Rectal smooth muscle tissue (tissue), 1 donor: ENCODE data around the gene SSC5D.
"Not testable (repeated sequence)": the region's sequence is repeated elsewhere in the genome, so short reads cannot be mapped to it uniquely, and the experiment has no call there.

Experiments used
- H3K27ac ChIP-seq: one replicate; pipeline ENCODE4 v1.7.0; 2013; ENCODE audit warnings: low read depth, low read length, inconsistent platforms
- H3K27me3 ChIP-seq: one replicate; pipeline ENCODE4 v1.7.0; 2013; ENCODE audit warnings: low read length; ENCODE audit not compliant: control insufficient read depth, insufficient read depth
- H3K36me3 ChIP-seq: one replicate; pipeline ENCODE4 v1.7.0; 2013; ENCODE audit warnings: low read length; ENCODE audit not compliant: control insufficient read depth, insufficient read depth
- H3K4me1 ChIP-seq: one replicate; pipeline ENCODE4 v1.7.0; 2013; ENCODE audit warnings: low read length; ENCODE audit not compliant: control insufficient read depth, insufficient read depth
- H3K4me3 ChIP-seq: one replicate; pipeline ENCODE4 v1.7.0; 2013; ENCODE audit warnings: low read length
- H3K9ac ChIP-seq: one replicate; pipeline ENCODE4 v1.7.0; 2013; ENCODE audit warnings: low read length

Gene SSC5D

GRCh38 chr19:55448175-55448490, 40.1 kb upstream of the SSC5D start:
- H3K36me3 ChIP-seq, H3K4me1 ChIP-seq, H3K9ac ChIP-seq, H3K27ac ChIP-seq, H3K4me3 ChIP-seq: not testable (repeated sequence)
- H3K27me3 ChIP-seq = peaks cover 37% of the 10 kb centered on the region

DNA sequence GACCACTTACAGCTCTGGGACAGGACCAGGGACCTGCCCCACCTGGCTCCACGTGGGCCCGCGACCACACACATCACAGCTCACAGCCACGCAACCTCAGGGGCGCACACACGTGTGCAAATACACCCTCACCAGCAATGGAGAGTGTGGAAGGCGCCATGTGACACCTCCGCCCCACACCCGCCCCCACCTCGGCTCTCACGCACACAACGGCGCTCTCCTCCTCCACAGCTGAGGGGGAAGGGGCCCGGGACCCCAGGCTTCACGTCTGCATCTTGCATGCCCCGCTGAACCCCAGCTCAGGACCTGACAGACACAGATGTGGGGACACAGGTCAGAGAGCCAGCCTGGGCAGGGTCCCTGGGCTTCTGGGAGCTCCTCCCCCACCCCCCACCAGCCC, 38.8 kb upstream of the SSC5D start:
- H3K4me1 ChIP-seq = peaks cover 3% of the 10 kb centered on the region
- H3K36me3 ChIP-seq = no peaks in the 10 kb centered on the region
- no peak overlapping the region for H3K4me3 ChIP-seq
- peaks cover 26% of the 10 kb centered on the region for H3K27me3 ChIP-seq
- H3K27ac ChIP-seq = no peak overlapping the region
- no peak overlapping the region for H3K9ac ChIP-seq

- H3K27me3 ChIP-seq = peaks cover 19% of the 10 kb centered on the region
- H3K4me3 ChIP-seq = peak overlapping the region; percentile 27
- no peak overlapping the region for H3K27ac ChIP-seq
- peaks cover 4% of the 10 kb centered on the region for H3K36me3 ChIP-seq
- H3K4me1 ChIP-seq = peaks cover 3% of the 10 kb centered on the region
- H3K9ac ChIP-seq = no peak overlapping the region
Observed at GRCh38 chr19:55451163-55451964, 36.9 kb upstream of the SSC5D start.

- Histone ChIP-seq H3K27me3 (peaks cover 19% of the 10 kb centered on the region), H3K4me1 (peaks cover 3% of the 10 kb centered on the region), H3K36me3 (peaks cover 5% of the 10 kb centered on the region), H3K27ac (no peak overlapping the region), H3K4me3 (no peak overlapping the region), H3K9ac (no peak overlapping the region)
Observed at GRCh38 chr19:55451965-55452748, 36.1 kb upstream of the SSC5D start.

DNA sequence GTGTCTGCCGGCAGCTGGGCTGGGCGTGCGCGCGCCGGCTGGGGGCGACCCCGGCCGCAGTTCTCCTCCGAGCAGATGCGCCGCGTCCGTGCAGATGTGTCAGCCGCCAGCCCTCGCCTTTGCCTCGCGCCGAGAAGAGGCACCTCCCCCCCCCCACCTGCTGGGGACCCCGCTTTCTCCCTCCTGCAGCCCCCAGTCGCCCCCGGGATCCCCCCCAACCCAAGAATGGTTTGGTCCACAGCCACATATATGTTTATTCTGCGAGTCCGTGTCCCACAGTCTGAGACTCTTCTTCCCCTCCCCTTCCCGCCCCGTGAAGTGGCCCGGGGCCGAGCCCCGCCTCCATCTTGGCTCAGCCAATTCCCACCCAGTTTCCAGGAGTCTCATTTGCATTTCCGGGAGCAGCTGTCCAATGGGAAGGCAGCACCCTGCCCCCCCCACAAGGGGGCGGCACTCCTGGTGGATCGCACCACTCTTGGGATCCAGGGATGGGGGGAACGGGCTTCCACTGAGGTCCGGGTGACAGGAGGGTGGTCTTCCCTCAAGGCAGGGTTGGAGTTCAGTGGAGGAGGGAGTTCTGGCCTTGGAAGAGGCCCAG, 35.4 kb upstream of the SSC5D start:
- H3K27ac ChIP-seq = no peak overlapping the region
- H3K36me3 ChIP-seq = peaks cover 5% of the 10 kb centered on the region
- H3K9ac ChIP-seq = no peak overlapping the region
- H3K27me3 ChIP-seq = peaks cover 14% of the 10 kb centered on the region
- H3K4me3 ChIP-seq = no peak overlapping the region
- H3K4me1 ChIP-seq = peaks cover 3% of the 10 kb centered on the region

DNA sequence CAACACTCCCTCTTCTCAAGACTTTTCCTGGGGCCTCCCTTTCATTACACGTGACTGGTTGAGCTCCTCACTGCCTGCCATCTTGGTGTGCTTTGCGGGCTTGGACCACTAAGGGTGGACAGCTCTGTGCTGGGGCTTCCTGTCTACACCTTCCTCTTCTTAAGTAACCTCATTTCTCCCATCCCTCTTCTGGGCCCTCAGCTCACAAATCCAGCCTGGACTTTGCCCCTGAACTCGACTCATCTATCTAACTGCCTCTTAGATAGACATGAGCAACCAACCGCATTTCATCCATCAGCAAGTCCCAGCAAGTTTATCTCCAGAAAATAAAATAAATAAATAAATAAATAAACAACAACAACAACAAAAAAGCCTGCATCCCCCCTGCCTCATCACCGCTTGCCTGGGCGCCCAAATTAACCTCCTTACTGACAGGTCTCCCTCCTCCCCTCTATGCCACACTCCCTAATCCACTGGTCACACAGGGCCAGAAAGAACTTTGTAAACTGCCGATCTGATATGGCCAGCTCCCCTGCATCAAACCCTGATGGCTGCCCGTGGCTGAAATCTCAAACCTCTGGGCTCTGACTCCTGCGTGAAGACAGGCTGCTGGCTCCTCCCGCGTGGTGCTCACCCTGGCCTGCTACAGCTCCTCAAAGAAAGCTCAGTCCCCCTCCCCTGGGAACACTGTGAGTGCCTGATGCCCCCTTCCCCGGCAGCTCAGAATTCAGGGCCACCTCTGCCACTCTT, 34.5 kb upstream of the SSC5D start:
- no peak overlapping the region for H3K4me3 ChIP-seq
- peaks cover 3% of the 10 kb centered on the region for H3K4me1 ChIP-seq
- peaks cover 5% of the 10 kb centered on the region for H3K36me3 ChIP-seq
- H3K27me3 ChIP-seq = peaks cover 14% of the 10 kb centered on the region
- no peak overlapping the region for H3K27ac ChIP-seq
- H3K9ac ChIP-seq = no peak overlapping the region

DNA sequence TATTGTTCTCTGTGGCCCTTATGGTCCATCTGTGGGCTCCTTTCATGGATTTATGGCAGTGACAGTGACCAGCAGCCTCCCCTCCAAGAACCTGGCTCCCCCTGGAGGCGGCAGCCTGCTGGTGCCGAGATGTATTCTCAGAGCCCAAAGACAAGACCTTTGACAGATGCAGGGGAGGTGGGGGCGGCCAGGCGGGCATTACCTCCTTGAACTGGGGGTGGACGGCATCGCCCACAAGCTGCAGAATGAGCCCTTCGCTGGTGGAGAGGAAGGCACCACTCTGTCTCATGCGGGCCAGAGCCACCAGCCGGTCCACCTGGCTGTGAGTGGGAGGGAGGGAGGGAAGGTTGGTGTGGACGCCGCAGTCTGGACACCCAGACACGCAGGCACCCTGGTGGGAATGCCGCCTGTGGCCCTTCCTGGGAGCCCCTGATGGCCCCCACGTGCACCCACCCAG, 33.4 kb upstream of the SSC5D start:
- H3K27me3 ChIP-seq = peaks cover 14% of the 10 kb centered on the region
- H3K4me1 ChIP-seq = peaks cover 6% of the 10 kb centered on the region
- no peak overlapping the region for H3K27ac ChIP-seq
- peaks cover 5% of the 10 kb centered on the region for H3K36me3 ChIP-seq
- no peak overlapping the region for H3K4me3 ChIP-seq
- no peak overlapping the region for H3K9ac ChIP-seq

- no peak overlapping the region for H3K9ac ChIP-seq
- H3K4me1 ChIP-seq = peaks cover 7% of the 10 kb centered on the region
- peaks cover 12% of the 10 kb centered on the region for H3K27me3 ChIP-seq
- H3K4me3 ChIP-seq = no peak overlapping the region
- no peak overlapping the region for H3K27ac ChIP-seq
- peaks cover 5% of the 10 kb centered on the region for H3K36me3 ChIP-seq
Observed at GRCh38 chr19:55455576-55456235, 32.5 kb upstream of the SSC5D start.

GRCh38 chr19:55456347-55456746, 31.9 kb upstream of the SSC5D start:
- peaks cover 9% of the 10 kb centered on the region for H3K27me3 ChIP-seq
- no peak overlapping the region for H3K27ac ChIP-seq
- H3K9ac ChIP-seq = no peak overlapping the region
- H3K36me3 ChIP-seq = peaks cover 5% of the 10 kb centered on the region
- H3K4me3 ChIP-seq = no peak overlapping the region
- peaks cover 7% of the 10 kb centered on the region for H3K4me1 ChIP-seq

- no peak overlapping the region for H3K4me3 ChIP-seq
- peaks cover 9% of the 10 kb centered on the region for H3K4me1 ChIP-seq
- H3K9ac ChIP-seq = no peak overlapping the region
- H3K27me3 ChIP-seq = no peaks in the 10 kb centered on the region
- peaks cover 5% of the 10 kb centered on the region for H3K36me3 ChIP-seq
- no peak overlapping the region for H3K27ac ChIP-seq
Observed at GRCh38 chr19:55457683-55458457, 30.4 kb upstream of the SSC5D start.

GRCh38 chr19:55459551-55459949, 28.7 kb upstream of the SSC5D start:
- peaks cover 9% of the 10 kb centered on the region for H3K4me1 ChIP-seq
- H3K4me3 ChIP-seq = no peak overlapping the region
- H3K9ac ChIP-seq = no peak overlapping the region
- peaks cover 5% of the 10 kb centered on the region for H3K36me3 ChIP-seq
- peak overlapping the region; percentile 99 for H3K27ac ChIP-seq
- no peaks in the 10 kb centered on the region for H3K27me3 ChIP-seq
